Measurements from ENCODE around the gene BST1. TPM values are rescaled to one million over a fixed set of nuclear protein-coding genes. Genes with fewer than 3 reads are reported as not detected.

The BST1 gene
- total and polyA plus RNA-seq, 10 of the 15 experiments (the other 5 are each of a cell fraction or from before 2014, with no cell fraction given), result 0.04 to 0.42 (median 0.11) TPM; not detected in 1

DNA sequence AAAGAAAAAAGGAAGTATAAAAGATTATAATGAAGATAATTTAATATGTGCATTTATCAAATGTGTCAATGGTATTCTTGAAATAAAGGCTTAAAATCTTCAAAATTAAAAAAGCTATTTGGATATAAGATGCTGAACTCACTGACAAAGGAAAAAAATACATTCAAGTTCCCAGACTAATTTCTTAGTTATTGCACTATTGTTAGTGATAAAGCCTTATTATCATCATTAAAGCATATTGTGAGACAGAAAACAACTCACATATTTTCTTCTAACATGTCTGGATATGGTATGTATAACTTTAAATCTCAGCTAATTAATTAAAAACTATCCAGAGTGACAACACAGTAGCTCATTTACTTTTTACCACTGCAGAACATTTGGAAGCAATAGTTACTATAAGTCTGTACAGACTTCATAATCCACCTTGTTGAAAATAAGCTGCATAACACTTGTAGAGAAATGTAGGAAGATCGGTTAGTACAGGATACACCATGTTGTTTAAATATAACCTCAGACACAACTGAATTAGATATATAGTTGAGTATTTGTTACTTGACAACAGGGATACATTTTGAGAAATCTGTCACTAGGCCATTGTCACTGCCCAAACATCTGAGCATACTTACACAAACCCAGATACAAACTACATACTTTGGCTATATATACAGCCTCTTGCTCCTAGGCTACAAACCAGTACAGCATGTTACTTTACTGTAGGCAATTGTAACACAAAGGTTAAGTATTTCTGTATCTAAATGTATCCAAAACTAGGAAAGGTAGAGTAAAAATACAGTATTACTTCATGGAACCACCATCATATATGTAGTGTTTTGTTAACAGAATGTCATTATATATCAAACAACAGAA, 34.1 kb upstream of the BST1 start:
- ChIA-PET CTCF (interaction anchor here (0.6 to 1.3 kb wide), 2 partner anchors 189 to 1028 kb away, joined by 3 to 4 read pairs; no protein-coding TSS in a partner anchor), SMC1A (ENCODE audit: uncharacterized antibody, unreplicated experiment) (interaction anchor here (0.7 to 0.8 kb wide), 2 partner anchors 10 to 15 kb away, joined by 3 read pairs; no protein-coding TSS in a partner anchor), POLR2A (no interaction called here), RAD21 (ENCODE audit: unreplicated experiment) (no interaction called here)
- Histone ChIP-seq H3K79me2 (ENCODE audit: control insufficient read depth, insufficient read depth, low read length) (peaks cover 8% of the 10 kb centered on the region), H3K4me1 (ENCODE audit: control insufficient read depth, insufficient read depth, low read length) (no peaks in the 10 kb centered on the region), H3K9ac (ENCODE audit: control insufficient read depth, insufficient read depth, low read length) (no peak overlapping the region), H3K36me3 (ENCODE audit: control insufficient read depth in 2 of 2, insufficient read depth in 2 of 2, low read length in 1 of 2) (peaks cover 0 to 4% of the 10 kb centered on the region in 2 experiments; a peak in 3 of 4 replicates), H4K20me1 (ENCODE audit: control insufficient read depth, insufficient read depth) (no peaks in the 10 kb centered on the region), H3K4me2 (ENCODE audit: control insufficient read depth, insufficient read depth) (no peak overlapping the region), H2AFZ (ENCODE audit: control insufficient read depth, low read depth, low read length) (peak overlapping the region; percentile 62), H3K27me3 (replicated peaks in 1 of 2; ENCODE audit: control insufficient read depth in 2 of 2, insufficient read depth in 2 of 2, low read length in 1 of 2) (no peaks in the 10 kb centered on the region), H3K4me3 (no peak overlapping the region), H3K9me3 (replicated peaks; ENCODE audit: control insufficient read depth, insufficient read depth, low read length) (no peaks in the 10 kb centered on the region), H3K27ac (ENCODE audit: control insufficient read depth, insufficient read depth) (no peak overlapping the region)
- BruUV-seq (replicated peaks), result no TSS peak
- intact Hi-C loops (cut with micrococcal nuclease; ENCODE audit: unreplicated experiment), result no loop called here
- TF ChIP-seq NR2C2 (IDR thresholded peaks at IDR 0.05; ENCODE audit: borderline replicate concordance, control insufficient read depth, insufficient read length, low read depth), result no peak
- TF ChIP-seq ZSCAN29 (IDR thresholded peaks at IDR 0.05), result no peak
- DNase-seq (ENCODE audit: low read depth, low spot score) (no peak), FAIRE-seq (peak; percentile 54), ATAC-seq (peak; percentile 42)
- 33% methylated on average over 1 of the region's 1 CpG for WGBS (ENCODE audit: insufficient coverage, insufficient replicate concordance, low lambda C conversion rate, missing lambda C conversion rate)
- in situ Hi-C loops (cut with MboI), result no loop called here

- no TSS peak for BruUV-seq (replicated peaks)
- CTCF ChIA-PET, result interaction anchor here (0.6 to 2.6 kb wide), 3 partner anchors 8 to 528 kb away, joined by 3 to 7 read pairs (median 3); no protein-coding TSS in a partner anchor
- H3K27me3 ChIP-seq (replicated peaks in 1 of 2; ENCODE audit: control insufficient read depth in 2 of 2, insufficient read depth in 2 of 2, low read length in 1 of 2), result no peaks in the 10 kb centered on the region
- H3K4me3 ChIP-seq, result no peak overlapping the region
- POLR2A ChIA-PET, result interaction anchor here (0.9 kb wide), 1 partner anchor 8 kb away, joined by 4 read pairs; no protein-coding TSS in a partner anchor
- H3K9ac ChIP-seq (ENCODE audit: control insufficient read depth, insufficient read depth, low read length), result no peak overlapping the region
- ATAC-seq (no peak), FAIRE-seq (no peak), DNase-seq (ENCODE audit: low read depth, low spot score) (no peak)
- peaks cover 21% of the 10 kb centered on the region for H3K79me2 ChIP-seq (ENCODE audit: control insufficient read depth, insufficient read depth, low read length)
- in situ Hi-C loops (cut with MboI) (no loop called here), intact Hi-C loops (cut with micrococcal nuclease; ENCODE audit: unreplicated experiment) (no loop called here)
- RAD21 ChIA-PET (ENCODE audit: unreplicated experiment), result no interaction called here
- no peak overlapping the region for H3K27ac ChIP-seq (ENCODE audit: control insufficient read depth, insufficient read depth)
- WGBS (ENCODE audit: insufficient coverage, insufficient replicate concordance, low lambda C conversion rate, missing lambda C conversion rate), result 29% methylated on average over 1 of the region's 3 CpGs
- H2AFZ ChIP-seq (ENCODE audit: control insufficient read depth, low read depth, low read length), result no peak overlapping the region
- H3K4me2 ChIP-seq (ENCODE audit: control insufficient read depth, insufficient read depth), result no peak overlapping the region
- peaks cover 0 to 4% of the 10 kb centered on the region in 2 experiments; a peak in 3 of 4 replicates for H3K36me3 ChIP-seq (ENCODE audit: control insufficient read depth in 2 of 2, insufficient read depth in 2 of 2, low read length in 1 of 2)
- H4K20me1 ChIP-seq (ENCODE audit: control insufficient read depth, insufficient read depth), result no peaks in the 10 kb centered on the region
- H3K4me1 ChIP-seq (ENCODE audit: control insufficient read depth, insufficient read depth, low read length), result no peaks in the 10 kb centered on the region
- H3K9me3 ChIP-seq (replicated peaks; ENCODE audit: control insufficient read depth, insufficient read depth, low read length), result no peaks in the 10 kb centered on the region
- SMC1A ChIA-PET (ENCODE audit: uncharacterized antibody, unreplicated experiment), result interaction anchor here (0.8 kb wide), 1 partner anchor 554 kb away, joined by 3 read pairs; no protein-coding TSS in a partner anchor
- TF ChIP-seq ZNF622 (IDR thresholded peaks at IDR 0.05), result no peak
- TF ChIP-seq PML (IDR thresholded peaks at IDR 0.05; ENCODE audit: low read length), result no peak
- TF ChIP-seq PKNOX1 (IDR thresholded peaks at IDR 0.05), result no peak
- TF ChIP-seq NR2C1 (IDR thresholded peaks at IDR 0.05), result no peak
- TF ChIP-seq BMI1 (IDR thresholded peaks at IDR 0.05; ENCODE audit: borderline replicate concordance), result no peak
- TF ChIP-seq SMAD1 (IDR thresholded peaks at IDR 0.05; ENCODE audit: low read depth, partially characterized antibody), result no peak
- TF ChIP-seq HCFC1 (IDR thresholded peaks at IDR 0.05; ENCODE audit: low read length), result no peak
- no peak for TF ChIP-seq MEF2A (IDR thresholded peaks at IDR 0.05; ENCODE audit: insufficient read depth, low read depth, low read length)
- TF ChIP-seq POLR2AphosphoS5 (IDR thresholded peaks at IDR 0.05; ENCODE audit: low read length), result no peak
- no peak for TF ChIP-seq SRF (IDR thresholded peaks at IDR 0.05; ENCODE audit: low read depth in 2 of 2, low read length in 2 of 2)
- TF ChIP-seq CHD4 (IDR thresholded peaks at IDR 0.05), result no peak
- TF ChIP-seq SP1 (IDR thresholded peaks at IDR 0.05; ENCODE audit: low read depth, low read length), result no peak
- TF ChIP-seq SPI1 (IDR thresholded peaks at IDR 0.05; ENCODE audit: borderline replicate concordance, insufficient read depth, low read depth, low read length), result no peak
- TF ChIP-seq JUNB (IDR thresholded peaks at IDR 0.05), result no peak
- TF ChIP-seq KLF5 (IDR thresholded peaks at IDR 0.05; ENCODE audit: partially characterized antibody), result no peak
These were observed 32.3 kb upstream of the BST1 start for GRCh38 chr4:15670576-15670975.
